ENCODE results near the gene GPR158.

GPR158 gene

DNA sequence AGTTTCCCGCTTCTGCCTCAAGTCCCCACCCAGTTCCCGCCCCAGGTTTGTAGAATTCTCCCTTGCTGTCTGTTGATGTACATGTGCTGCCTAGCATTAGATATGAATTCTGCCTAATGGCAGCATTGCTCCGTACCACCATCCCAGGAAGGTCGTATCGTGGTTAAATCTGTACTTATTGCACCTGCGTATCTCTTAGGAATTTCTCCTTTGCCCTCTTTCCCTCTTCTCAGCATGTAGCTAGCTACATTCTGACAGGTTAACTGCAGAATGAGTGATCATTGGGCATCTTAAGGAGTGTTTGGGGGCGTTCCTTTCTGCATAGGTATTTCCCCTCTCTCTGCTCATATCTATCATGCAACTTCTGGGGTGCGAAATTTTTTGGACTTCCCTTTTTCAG, 293.1 kb downstream of the GPR158 start:
- TF ChIP-seq, protein P1, sequence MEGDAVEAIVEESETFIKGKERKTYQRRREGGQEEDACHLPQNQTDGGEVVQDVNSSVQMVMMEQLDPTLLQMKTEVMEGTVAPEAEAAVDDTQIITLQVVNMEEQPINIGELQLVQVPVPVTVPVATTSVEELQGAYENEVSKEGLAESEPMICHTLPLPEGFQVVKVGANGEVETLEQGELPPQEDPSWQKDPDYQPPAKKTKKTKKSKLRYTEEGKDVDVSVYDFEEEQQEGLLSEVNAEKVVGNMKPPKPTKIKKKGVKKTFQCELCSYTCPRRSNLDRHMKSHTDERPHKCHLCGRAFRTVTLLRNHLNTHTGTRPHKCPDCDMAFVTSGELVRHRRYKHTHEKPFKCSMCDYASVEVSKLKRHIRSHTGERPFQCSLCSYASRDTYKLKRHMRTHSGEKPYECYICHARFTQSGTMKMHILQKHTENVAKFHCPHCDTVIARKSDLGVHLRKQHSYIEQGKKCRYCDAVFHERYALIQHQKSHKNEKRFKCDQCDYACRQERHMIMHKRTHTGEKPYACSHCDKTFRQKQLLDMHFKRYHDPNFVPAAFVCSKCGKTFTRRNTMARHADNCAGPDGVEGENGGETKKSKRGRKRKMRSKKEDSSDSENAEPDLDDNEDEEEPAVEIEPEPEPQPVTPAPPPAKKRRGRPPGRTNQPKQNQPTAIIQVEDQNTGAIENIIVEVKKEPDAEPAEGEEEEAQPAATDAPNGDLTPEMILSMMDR (IDR thresholded peaks at IDR 0.05; ENCODE audit: borderline replicate concordance, control extremely low read depth, extremely low read depth, insufficient read depth, missing control alignments) = no peak
- in situ Hi-C loops (cut with MboI; ENCODE audit: low sequenced_read_pairs, unreplicated experiment) = no loop called here
- no peak for DNase-seq (ENCODE audit: low spot score)

DNA sequence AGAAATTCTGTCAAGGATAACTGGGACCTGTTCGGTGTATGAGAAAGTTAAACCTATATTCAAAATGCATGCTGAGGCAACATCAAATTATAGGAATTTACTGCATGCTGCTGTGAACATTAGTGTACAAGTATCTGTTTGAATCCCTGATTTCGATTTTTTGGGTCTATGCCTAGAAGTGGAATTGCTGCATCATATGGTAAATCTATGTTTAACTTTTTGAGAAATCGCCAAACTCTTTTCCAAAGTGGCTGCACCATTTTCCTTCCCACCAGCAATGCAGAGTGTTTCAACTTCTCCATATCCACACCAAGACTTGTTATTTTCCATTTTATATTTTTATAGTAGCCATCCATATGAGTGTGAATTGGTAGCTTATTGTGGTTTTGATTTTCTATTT, 306.7 kb downstream of the GPR158 start:
- no peak for DNase-seq (ENCODE audit: low spot score)
- TF ChIP-seq, protein P1 (IDR thresholded peaks at IDR 0.05; ENCODE audit: borderline replicate concordance, control extremely low read depth, extremely low read depth, insufficient read depth, missing control alignments) = no peak
- in situ Hi-C loops (cut with MboI; ENCODE audit: low sequenced_read_pairs, unreplicated experiment) = no loop called here

DNA sequence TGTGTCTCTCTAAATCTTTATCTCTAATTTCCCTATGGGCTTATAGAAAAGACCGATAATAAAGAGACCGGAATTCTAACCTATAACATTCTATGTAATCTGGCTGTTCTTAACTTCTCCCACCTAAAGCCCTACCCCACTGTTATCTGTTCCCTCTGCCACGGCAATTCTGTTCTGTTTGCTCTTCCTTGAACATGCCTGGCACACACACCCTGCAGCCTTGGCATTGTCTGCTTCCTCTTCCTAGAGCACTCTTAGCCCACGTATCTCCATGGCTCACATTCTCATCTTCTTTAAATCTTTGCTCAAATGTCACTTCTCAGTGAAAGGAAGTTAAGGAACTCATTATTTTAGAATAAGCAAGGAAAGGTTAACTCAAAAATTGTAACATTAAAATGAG, 309.2 kb downstream of the GPR158 start:
- DNase-seq (ENCODE audit: low spot score) = no peak
- TF ChIP-seq, protein P1 (IDR thresholded peaks at IDR 0.05; ENCODE audit: borderline replicate concordance, control extremely low read depth, extremely low read depth, insufficient read depth, missing control alignments) = no peak
- in situ Hi-C loops (cut with MboI; ENCODE audit: low sequenced_read_pairs, unreplicated experiment) = no loop called here

DNA sequence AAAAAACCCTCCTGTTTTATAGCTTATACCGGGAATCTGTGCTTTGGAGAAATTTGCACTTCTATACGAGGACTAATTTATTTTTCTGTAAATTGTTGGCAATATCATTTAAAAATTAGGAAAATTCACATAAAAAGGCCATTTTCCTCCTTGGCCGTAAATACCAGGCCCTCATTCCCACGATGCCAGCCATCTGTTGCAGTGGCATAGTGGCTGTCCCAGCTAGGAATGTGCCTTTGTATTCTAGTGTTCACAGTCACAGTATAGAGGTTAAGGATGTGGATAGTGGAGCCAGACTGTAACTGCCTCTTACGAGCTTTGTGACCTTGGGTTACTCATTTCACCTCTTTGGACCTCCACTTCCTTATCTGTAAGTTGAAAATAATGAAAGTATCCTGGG, 312.5 kb downstream of the GPR158 start:
- TF ChIP-seq, protein P1 (IDR thresholded peaks at IDR 0.05; ENCODE audit: borderline replicate concordance, control extremely low read depth, extremely low read depth, insufficient read depth, missing control alignments) = no peak
- in situ Hi-C loops (cut with MboI; ENCODE audit: low sequenced_read_pairs, unreplicated experiment) = no loop called here
- no peak for DNase-seq (ENCODE audit: low spot score)

DNA sequence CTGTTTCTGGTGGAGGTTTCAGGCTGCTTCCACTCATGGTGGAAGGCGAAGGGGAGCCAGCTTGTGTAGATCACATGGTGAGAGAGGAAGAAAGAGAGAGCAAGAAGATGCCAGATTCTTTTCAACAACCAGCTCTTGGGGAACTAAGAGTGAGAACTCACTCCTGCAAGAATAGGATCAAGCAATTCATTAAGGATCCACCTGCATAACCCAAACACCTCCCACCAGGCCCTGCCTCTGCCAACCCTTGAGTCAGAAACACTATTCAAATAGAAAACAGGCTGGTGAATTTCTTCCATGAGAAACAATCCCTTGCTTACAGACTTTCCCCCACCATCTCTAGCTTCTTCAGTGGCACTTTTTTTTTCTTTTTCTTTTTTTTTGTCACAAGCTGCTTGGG, 317.2 kb downstream of the GPR158 start:
- TF ChIP-seq, protein P1 (IDR thresholded peaks at IDR 0.05; ENCODE audit: borderline replicate concordance, control extremely low read depth, extremely low read depth, insufficient read depth, missing control alignments) = no peak
- no peak for DNase-seq (ENCODE audit: low spot score)
- in situ Hi-C loops (cut with MboI; ENCODE audit: low sequenced_read_pairs, unreplicated experiment) = no loop called here

DNA sequence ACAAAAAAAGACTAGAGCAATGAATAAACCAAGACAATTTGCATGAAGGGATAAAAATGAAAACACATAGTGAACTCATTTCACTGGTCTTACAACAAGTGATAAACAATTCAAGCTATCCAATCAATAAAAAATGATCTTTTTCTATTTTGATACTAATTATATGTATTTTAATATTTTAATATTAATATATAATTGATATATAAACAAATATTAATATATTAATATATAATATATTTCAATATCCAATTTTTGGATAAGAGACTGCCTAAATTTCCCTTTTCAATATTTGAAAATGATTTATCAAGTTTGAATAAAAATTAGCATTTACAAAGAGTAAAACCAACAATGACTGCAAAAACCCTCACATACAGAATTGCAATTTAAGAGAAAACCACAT, 317.9 kb downstream of the GPR158 start:
- no peak for DNase-seq (ENCODE audit: low spot score)
- in situ Hi-C loops (cut with MboI; ENCODE audit: low sequenced_read_pairs, unreplicated experiment) = no loop called here
- TF ChIP-seq, protein P1 (IDR thresholded peaks at IDR 0.05; ENCODE audit: borderline replicate concordance, control extremely low read depth, extremely low read depth, insufficient read depth, missing control alignments) = no peak

All from GM13976 (cell line).